HG02884 (cell line): ENCODE measurements around the gene CD276.
"Not testable (repeated sequence)": the region's sequence is repeated elsewhere in the genome, so short reads cannot be mapped to it uniquely, and the experiment has no call there.

ENCODE experiments used
- ATAC-seq: cut with Tn5 transposase; IDR thresholded peaks from one replicate; pipeline ENCODE4 v1.9.1; 2021; ENCODE audit warnings: mild to moderate bottlenecking, moderate library complexity; ENCODE audit not compliant: unreplicated experiment

CD276 gene

DNA sequence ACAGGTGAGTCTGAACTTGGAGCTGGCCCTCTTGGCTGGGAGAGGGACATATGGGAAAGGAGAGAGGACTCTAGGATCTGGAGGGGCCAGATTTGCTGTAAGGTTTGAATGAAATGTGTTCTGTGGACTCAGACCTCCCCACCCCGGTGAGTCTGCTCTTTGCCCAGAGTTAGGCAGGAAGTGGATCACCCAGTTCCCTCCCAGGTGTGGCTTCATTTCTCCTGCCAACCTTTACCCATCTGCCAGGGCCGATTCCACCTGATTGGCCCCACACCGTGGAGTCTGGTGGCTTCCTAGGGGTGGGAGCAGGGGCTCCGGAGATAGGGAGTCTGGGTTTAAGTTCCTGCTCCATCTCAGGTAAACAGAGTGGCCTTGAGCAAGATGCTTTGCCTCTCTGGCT lies 25.5 kb downstream of the CD276 start:
- ATAC-seq: no peak

DNA sequence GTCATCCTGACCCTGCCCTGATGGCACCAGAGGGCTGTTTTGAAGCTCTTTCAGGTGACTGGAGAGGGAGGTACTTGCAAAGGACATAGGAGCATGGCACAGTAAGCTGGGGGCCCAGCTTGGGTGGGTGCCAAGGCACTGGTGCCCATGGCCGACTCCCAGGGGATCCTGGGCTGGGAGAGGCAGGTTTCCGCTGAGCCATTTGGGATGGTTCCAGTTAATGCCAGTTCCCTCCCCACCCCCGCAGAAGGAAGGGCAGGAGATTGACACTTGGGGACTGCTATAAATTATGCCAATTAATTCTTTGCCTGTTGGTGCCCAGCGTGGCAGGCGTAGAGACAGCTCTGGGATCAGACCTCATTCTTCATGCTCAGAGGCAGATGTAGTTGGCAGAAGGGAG lies 26.1 kb downstream of the CD276 start:
- no peak for ATAC-seq

DNA sequence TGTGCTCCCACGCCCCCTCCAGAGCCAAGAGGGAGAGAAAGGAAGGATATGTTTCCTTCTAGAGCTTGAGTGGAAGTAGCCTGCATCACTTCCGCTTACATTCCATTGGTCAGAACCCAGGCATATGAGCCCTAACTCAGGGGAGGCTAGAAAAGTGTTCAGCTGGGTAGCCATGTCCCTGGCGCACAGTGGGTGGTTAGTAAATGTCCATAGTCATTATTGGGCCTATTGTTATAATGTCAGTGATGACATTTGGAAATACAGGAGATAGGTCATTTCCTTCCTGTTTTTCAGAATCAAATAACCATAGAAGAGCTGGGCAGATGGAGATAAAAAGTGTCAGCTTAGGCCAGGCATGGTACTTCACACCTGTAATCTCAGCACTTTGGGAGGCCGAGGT lies 27.3 kb downstream of the CD276 start:
- no peak for ATAC-seq

DNA sequence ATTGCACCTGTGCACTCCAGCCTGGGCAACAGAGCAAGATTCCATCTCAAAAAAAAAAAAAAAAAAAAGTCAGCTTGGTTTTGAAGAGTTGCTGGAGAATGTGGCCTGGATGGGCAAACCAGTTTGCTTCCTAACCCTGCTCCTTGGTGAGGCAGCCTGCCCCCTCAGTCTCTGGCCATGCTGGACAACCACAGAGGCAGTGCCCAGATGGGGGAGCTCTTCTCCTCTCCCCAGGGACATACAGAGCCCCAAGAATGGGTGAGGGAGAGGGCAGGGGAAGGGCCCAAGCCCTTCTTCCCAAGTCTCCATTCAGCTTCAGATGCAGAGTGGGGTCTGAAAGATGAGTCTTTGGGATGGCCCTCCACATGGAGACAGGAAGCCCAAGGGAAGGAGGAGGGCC lies 27.9 kb downstream of the CD276 start:
- ATAC-seq: no peak

DNA sequence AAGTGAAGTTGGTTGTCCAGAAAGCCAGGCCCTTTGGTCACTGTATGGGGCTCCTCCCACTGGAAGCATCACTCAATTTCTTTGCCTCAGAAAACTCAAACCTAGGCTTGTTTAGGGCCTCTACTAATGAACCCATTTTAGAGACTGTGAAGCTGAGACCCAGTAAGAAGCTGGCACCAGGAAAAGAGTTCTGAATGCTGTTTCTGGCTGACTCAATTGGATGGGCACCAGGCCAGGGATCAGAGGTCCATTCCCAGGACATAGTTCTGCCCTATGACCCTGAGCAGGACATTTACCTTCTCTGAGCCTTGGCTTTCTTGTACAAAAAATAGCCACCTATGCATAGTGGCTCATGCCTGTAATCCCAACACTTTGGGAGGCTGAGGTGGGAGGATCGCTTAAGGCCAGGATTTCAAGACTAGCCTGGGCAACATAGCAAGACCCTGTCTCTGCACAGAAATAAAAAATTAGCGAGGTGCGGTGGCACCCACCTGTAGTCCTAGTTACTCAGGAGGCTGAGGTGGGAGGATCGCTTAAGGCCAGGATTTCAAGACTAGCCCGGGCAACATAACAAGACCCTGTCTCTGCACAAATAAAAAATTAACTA lies 30.6 kb downstream of the CD276 start:
- ATAC-seq: no peak

DNA sequence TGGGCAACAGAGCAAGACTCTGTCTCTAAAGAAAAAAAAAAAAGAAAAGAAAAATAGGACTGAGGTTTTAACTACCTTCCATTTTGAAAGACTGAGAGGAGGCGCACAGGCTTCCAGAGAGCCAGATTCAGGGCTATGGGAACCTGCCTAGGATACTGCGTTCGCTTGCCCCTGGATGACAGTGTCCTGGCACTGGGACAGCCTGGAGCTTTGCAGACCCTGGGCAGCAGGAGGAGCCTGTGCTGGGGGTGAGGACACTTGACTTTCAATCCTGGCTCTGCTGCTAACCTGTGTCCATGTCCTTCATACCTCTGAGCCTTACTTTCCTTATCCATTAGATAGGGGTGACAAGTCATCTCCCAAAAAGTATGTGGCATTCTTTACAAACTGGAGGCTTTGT lies 31.2 kb downstream of the CD276 start:
- no peak for ATAC-seq

DNA sequence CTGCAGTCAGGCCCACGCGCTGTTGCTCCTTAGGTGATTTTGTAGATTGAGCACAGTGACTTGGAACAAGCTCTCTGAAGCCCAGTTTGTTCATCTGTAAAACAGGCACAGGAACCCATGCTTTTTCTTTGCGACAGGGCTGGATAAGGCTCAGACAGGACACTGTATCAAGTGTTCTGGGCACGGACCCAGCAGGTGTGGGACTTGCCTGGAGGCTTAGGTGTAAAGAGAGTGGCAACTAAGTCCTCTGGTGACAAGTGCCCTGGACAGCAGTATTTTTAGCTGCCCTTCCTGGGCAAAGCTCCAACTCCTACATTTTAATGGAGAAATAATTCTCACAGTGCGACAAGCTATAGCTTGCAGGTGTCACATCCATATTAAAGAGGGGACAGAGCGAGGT lies 32.2 kb downstream of the CD276 start:
- ATAC-seq: no peak

DNA sequence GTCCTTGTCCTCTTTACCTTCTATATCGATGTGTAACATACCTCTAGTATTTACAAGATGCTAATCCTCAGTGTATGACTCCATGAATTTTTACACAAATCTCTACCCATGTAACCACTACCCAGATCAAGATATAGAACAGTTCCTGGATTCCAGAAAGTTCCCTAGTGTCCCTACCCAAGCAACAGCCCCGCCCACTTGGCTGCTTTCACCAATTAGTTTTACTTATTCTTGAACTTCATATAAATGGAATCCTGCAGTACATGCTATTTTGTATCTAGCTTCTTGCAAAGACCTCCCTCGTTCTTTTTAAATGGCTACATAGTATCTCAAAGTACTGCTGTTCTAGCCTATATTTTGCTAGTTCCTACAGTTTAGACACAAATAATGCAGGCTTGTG lies 33.0 kb downstream of the CD276 start:
- ATAC-seq: no peak

DNA sequence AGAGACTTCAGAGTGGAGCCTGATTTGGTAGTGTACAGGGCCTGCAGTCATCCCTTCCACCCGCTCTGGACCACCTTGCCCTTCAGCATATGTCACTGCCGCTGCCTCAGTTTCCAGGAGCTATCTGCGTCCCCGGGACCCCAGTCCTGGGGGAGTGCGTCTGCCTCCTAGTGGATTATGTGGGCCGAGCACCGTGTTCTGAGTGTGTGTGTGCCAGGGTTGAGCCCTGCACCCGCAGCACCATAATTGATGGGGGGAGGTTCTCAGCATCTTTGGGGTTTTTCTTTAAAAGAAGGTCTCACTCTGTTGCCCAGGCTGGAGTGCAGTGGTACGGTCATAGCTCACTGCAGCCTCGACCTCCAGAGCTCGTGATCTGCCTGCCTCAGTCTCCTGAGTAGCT lies 33.6 kb downstream of the CD276 start:
- ATAC-seq: no peak

DNA sequence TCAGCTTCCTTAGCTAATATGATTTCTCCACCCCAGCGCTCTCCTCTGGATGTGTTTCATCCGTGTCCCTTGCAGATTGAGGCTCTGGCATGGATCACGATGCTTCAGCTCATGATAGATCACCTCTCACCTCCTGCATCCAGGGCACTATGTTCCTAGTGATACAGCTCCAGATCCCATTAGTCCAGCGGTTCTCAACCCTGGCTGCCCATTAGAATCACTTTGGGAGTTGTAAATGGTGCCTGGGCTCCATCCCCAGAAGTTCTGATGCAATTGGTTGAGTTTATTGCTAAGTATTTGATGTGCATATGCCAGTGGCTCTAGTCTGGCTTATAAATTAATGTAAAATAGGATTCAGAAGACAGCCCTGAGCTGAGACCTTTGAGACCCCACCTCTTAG lies 34.5 kb downstream of the CD276 start:
- no peak for ATAC-seq

DNA sequence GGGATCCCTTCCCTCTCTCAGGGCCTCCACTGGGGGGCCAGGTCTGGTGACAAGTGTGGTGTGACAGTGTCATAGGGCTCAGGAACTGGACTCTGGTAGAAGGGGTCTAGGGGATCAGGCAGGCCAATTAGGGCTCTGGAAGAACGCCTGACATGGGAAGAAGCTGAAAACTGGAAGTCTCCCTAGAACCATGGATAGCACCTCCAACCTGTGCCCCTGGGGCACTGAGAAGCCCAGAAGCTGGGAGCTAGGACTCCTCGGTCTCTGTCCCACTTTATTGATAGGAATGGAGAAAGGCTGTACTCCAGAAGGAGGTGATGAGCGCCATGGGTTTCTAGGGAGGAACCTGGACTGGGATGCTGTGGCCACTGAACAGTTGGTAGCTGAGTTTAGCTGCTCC lies 38.2 kb downstream of the CD276 start:
- ATAC-seq: no peak

DNA sequence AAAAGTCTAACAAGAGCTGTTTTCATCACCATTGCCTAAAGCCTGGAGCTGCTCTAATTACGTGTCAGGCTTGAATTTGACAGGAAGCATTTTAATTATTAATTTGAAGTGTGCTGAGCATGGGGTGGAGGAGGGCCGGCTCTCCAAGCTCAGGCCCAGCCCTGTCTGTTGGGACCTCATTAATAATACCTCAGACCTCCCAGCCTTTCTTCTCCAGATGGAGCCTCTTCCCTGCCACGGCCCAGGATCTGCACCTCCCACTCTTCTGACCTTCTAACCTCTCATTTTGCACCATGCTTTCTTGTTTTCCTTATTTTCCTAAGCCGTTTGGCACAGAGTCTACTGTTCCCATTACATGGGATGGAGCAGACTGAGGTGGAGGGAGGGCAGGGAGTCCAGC lies 39.0 kb downstream of the CD276 start:
- ATAC-seq: no peak

DNA sequence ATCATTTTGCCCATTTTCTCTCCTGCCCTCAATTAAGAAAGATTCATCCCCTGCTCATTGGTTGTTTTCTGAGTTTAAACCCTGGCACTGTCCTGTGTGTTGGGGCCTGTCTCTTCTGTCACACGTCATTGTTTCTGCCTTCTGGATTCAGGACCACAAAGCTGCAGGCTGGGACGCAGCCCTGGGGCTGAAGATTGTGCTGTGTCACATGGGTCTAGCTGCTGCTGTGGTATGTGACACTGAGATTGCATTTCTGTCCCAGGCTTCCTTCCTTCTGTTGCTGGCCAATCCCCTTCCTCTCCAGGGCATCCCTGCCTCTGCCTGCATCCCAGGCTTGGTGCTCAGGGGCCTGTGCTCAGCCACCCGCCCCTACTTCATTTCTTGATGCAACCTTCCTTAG lies 40.0 kb downstream of the CD276 start:
- no peak for ATAC-seq

DNA sequence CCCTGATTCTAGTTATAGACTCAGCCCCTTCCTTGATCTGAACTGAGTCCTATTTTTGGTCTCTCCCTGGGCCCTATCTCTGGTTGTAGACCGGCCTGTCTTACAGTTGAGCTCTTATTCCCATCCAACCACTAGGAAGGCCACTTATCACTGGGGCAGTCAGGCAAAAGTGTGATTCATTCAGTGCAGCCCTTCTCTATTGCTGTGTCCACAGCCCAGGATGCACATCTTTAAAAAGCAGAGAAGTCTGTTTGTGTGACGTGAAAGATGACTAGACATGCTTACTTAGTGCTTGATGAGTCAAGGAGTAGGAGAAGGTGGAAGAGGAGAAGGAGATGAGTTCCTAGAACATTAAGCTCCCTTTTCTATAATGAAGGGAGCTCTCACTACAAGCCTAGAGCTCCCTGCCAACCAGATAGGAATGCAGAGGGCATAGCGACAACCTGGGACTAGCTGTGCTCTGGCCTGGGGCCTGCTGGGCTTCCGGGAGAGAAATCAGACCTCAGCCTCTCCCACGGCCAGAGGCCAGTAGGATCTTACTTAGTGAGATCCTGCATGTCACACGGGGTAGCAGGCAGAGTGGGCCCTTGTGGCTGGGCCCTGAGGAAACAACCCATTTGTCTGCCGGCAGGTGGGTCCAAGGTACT lies 43.3 kb downstream of the CD276 start:
- no peak for ATAC-seq

DNA sequence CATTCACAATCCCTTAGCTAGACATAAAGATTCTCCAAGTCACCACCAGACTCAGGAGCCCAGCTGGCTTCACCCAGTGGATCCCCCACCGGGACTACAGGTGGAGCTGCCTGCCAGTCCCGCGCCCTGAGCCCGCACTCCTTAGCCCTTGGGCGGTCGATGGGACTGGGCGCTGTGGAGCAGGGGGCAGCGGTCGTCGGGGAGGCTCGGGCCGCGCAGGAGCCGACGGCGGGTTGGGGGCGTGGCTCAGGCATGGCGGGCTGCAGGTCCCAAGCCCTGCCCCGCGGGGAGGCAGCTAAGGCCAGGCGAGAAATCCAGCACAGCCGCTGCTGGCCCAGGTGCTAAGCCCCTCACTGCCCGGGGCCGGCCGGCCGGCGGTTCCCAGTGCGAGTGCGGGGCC lies 47.9 kb downstream of the CD276 start:
- ATAC-seq: not testable (repeated sequence)

DNA sequence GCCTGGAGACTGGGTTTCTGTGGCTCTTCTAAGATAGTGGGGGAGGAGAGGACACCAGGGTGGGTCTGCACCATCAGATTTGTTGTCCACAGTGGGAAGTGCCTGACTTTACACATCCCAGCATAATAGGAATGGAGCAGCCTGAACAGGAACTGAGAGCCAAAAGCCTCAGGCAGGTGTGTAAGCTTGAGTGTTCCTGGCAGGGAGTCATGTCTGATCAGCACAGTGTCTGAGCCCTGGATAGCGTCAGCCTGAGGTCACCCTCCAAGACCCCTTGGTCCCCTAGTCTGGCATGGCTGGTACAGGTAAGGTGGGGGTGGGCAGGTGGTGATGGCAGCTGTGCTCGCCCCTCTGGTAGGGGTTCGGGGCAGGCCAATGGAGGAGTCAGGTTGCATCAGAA lies 48.7 kb downstream of the CD276 start:
- no peak for ATAC-seq

DNA sequence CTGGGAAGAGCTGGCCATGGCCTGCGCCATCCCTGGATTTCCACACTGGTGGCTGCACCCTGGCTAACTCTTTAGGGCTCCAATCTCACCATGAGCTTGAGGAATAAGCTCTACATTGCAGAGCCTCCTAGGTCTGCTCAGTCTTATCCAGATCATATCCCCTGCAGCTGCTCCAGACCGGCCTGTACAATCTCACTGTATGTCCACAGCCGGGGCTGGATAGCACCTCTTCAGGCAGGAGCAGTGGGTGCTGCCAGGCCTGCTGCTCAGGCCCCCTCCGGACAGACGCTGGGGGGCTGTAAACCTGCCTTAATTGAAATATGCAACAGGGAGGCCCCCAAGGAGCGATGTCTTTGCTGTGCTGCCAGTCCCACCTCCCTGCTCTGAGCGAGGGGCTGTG lies 53.4 kb downstream of the CD276 start:
- ATAC-seq: no peak

DNA sequence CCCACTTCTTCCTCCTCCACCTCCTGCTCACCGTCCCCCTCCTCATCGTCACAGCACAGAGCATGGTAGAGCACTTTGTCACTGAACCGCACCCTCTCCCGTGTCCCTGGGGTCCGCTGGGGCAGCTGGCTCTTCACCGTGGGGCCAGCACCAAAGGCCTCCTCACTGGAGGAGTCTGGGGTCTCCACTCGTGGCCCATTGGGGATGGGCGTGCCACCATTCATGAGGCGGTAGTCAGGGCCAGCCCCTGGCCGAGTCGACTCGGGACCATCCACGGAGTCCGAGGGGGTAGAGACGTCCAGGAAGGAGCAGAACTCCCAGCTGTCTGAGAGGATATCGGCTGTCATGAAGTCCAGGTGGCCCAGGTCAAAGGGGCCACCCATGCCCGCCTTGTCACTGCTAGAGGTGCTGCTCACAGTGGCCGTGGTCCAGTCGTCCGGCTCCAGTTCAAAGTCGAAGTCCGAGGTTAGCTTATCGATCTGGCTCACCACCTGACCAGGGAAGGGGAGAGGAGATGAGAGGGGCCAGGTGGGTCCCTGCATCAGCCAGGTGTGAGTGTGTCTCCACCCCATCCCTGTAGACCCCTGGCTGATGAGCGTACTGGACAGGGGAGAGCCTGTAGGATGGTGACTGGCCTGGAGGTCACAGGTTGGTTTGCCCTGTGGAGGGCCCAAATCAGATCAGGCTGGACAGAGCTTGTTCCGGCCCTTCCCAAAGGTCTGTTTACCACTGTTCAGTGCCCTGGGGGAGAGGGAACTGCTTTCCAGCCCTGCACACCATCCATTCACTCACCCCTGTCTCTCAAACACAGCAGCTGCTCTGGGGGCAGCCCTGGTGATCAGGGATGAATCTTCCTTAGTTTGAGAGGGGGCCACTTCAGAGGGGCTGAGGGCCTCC lies 56.2 kb downstream of the CD276 start:
- ATAC-seq: no peak

DNA sequence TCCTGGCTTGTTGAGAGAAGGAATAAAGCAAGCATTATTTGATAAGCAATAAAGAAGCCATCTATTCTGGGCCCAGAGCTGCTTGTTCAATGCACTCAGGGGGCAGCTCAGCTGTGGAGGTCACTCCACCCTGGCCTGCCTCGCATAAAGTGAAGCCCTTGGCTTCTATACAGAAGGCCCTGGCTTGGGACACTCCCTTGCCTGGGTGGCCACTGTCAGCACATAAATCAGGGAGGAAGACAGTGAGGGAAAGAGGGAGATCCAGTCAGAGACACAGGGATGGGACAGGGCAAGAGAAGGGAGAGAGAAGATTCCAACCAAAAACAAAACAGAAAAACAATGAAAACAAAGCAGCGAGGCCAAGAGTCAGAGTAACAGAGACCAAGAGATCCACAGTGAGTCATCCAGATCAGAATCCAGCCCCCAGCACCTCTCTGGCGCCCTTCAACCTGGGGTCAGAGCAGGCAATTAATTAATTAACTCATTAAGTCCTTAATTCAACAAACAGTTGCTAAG lies 57.2 kb downstream of the CD276 start:
- no peak for ATAC-seq

DNA sequence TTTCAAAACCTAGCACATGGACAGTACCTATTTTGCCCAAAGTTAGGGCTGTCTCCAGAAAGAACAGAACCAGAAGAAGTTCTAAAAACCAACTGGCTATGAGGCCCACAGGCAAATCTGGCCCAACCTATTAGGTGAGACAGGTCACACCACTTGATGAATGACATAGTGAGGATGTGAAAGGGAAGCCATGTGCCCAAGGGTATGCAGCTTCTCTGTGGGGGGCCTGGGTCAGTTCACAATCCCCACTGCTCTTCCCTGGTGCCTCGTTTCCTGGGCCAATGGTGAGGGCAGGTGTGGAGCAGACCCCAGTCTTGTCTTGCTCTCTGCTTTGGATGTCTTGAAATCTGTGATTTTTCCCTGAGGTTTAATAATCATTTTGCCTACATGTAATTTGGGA lies 60.1 kb downstream of the CD276 start:
- ATAC-seq: no peak

DNA sequence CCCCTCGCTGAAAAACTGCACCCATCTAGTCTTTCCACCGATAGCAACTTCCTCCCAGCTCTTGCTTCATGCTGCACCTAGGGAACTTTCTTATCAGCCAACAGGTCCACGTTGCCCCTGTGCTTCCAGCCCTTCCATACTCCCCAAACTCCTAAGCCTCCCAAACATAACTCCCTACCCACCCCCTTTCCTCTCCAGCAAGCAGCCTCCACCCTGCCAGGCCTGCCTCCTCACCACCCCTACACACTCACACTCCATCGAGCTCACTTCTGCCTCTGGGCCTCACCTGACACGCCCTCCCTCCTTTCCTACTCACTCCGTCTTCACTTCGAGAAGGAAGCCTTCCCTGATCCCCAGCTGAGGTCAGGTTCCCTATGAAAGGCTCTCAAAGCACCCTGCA lies 60.9 kb downstream of the CD276 start:
- ATAC-seq: no peak

DNA sequence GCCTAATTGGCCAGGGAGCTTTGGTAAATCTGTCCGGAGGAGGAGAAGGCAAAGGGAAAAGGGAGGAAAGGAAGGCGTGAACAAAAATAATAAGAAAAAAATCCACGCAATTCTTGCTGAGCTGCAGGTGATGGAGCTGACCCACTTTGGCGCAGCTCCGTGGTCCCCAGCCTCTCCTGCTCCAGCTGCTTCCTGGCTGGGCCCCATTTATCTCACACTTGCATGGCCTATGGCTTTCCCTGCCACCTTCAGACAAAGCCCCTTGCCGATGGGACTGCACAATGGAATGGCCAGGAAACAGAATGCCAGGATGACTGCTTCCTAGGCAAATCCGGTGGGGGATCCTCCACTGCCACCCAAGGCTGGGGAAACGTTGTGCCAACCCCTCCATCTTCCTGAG lies 62.1 kb downstream of the CD276 start:
- ATAC-seq: no peak
